Muscle of leg (tissue), 11 donors: ENCODE data around the gene CCND3. TPM values are rescaled to one million over a fixed set of nuclear protein-coding genes. Genes with fewer than 3 reads are reported as not detected.
A peak's percentile ranks its signal among the peaks of the same experiment; 100 is the strongest.

Source experiments
- DNase-seq: peaks from one replicate; pipeline ENCODE4 v3.0.0; 2013
- H3K27ac ChIP-seq: one replicate; pipeline ENCODE4 v1.5.1; 2013; ENCODE audit warnings: mild to moderate bottlenecking, low read length, control low read depth
- H3K27me3 ChIP-seq: one replicate; pipeline ENCODE4 v1.6.1; 2013; ENCODE audit warnings: low read length; ENCODE audit not compliant: control insufficient read depth, insufficient read depth
- H3K36me3 ChIP-seq: one replicate; pipeline ENCODE4 v1.6.1; 2013; ENCODE audit warnings: low read length; ENCODE audit not compliant: control insufficient read depth, insufficient read depth
- H3K4me1 ChIP-seq: one replicate; pipeline ENCODE4 v1.6.1; 2013; ENCODE audit warnings: low read length; ENCODE audit not compliant: control insufficient read depth, insufficient read depth
- H3K4me3 ChIP-seq: one replicate; pipeline ENCODE4 v1.5.1; 2013; ENCODE audit warnings: low read length, control low read depth
- H3K9me3 ChIP-seq: replicated peaks from 2 replicates; pipeline ENCODE4 v1.6.1; 2013; ENCODE audit warnings: low read depth, low read length; ENCODE audit not compliant: control insufficient read depth
- WGBS: methylation state at CpG from one replicate; pipeline ENCODE4 v1.1.5; 2013; ENCODE audit warnings: missing lambda C conversion rate; ENCODE audit not compliant: insufficient coverage; 5-methylcytosine and 5-hydroxymethylcytosine counted together
- polyA plus RNA-seq, 8 donors: library from polyadenylated mRNA; unstranded; fragments of 120-200 nt; gene quantifications; one replicate each; pipeline versions ENCODE4 v1.2.1 to v1.2.3, GENCODE V29; 2013; ENCODE audit warnings: inconsistent platforms in 1 of 8, low replicate concordance in 1 of 8; ENCODE audit not compliant: insufficient read length in 8 of 8, insufficient read depth in 1 of 8
- total RNA-seq: library from RNA; stranded (reverse); fragments of 120-200 nt; gene quantifications from one replicate; pipeline ENCODE4 v1.2.4, GENCODE V29; 2013

The CCND3 gene
- total and polyA plus RNA-seq, 9 donors: 30.2 to 99.9 (median 82.3) TPM

DNA sequence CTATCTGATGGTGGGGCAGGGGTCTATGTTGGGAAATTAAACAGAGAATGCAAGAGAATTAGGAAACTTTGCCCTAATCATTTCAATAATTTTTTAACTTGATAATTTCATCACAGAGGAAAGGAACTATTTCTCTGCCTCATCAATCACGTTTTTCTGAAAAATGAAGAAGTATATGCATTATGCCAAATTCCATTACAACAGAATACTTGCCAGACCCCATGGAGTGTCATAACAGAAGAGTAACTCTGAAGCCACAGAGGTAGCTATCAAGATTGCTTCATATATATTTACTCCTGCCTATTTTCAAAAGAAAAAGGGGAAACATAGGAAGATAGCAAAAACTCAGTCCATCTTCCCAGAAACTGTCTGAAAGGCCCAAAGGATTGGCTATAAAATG, 40.7 kb downstream of the CCND3 start:
- Histone ChIP-seq H3K36me3 (peaks cover 24% of the 10 kb centered on the region), H3K4me3 (no peak overlapping the region), H3K27ac (no peak overlapping the region), H3K9me3 (no peaks in the 10 kb centered on the region), H3K27me3 (no peaks in the 10 kb centered on the region), H3K4me1 (peaks cover 2% of the 10 kb centered on the region)
- WGBS: no CpG with 5 or more reads among the region's 1 CpG
- no peak for DNase-seq

DNA sequence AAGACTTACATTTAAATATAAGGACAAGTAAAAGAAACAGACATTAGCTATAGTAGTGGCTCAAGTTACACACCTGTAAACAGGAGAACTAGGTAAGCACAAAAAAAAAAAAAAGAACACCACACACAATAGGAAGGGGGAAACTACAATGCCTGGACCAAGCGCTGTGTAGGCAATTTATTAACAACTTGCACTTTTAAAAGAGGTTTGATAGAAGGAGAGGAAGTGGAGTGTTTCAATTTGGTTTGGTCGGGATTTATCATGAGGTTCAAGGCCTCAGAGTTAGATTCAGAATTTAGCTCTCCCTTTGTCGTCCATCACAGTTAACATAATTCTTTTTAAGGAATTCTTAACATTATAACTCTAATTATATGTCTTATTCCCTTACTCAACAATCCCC, 45.3 kb downstream of the CCND3 start:
- peak overlapping the region; percentile 93 for H3K27ac ChIP-seq
- peaks cover 14% of the 10 kb centered on the region for H3K4me1 ChIP-seq
- H3K9me3 ChIP-seq: no peaks in the 10 kb centered on the region
- no peak for DNase-seq
- H3K4me3 ChIP-seq: no peak overlapping the region
- peaks cover 2% of the 10 kb centered on the region for H3K27me3 ChIP-seq
- peaks cover 6% of the 10 kb centered on the region for H3K36me3 ChIP-seq
- no CpG with 5 or more reads among the region's 3 CpGs for WGBS

DNA sequence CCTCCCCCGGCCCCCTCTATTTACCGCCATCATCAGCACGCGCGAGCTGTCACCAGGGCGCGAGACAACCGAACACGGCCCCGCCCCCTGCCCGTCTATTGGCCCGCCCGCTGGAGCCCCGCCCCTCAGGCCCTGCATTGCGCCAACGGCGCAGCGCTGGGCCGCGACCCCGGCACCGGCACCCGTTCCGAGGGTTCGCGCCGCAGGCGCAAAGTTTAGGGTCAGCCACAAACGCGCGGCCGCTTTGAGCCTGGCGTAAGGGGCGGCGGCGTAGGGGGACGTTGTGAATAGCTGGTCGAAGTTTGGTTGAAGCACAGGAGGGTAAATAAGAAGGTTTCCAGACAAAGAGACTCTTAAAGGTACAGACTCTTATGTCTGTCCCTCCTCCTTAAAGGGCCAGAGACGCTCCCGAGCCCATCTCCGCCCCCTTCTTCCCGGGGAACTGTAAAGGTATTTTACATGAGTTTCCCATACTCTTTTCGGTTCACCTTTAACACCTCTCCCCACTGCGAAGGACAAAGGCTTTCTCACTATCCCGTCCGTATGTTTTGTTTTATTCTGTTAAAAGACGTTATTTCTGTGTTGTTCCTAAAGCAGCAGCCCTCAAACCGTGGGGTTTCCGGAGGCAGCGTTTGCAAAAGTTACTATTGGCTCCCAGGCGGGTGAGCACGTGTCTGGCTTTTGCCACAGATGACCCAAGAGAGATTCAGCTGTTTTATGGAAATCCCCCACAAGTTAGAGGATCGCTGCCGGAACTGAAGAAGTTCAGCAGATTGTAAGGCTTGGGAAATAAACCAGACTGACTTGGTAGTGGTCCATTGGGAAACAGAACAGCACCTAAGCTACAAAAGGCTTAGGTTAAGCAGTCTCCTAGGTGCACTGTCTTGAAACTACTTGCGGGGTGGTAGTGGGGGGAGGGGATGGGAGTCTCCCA, 46.0 kb downstream of the CCND3 start, which contains the start of gene USP49:
Gene USP49, minus strand, starts transcription at position 76 of the 934 bp plus-strand sequence. CDS start 88,392 bp downstream, outside the sequence.
- peak within 1 kb of the TSS; percentile 91 for H3K4me3 ChIP-seq
- peak; percentile 95 for DNase-seq
- H3K36me3 ChIP-seq: peaks cover 5% of the 10 kb centered on the region
- no peaks in the 10 kb centered on the region for H3K9me3 ChIP-seq
- H3K4me1 ChIP-seq: peaks cover 14% of the 10 kb centered on the region
- peaks cover 2% of the 10 kb centered on the region for H3K27me3 ChIP-seq
- H3K27ac ChIP-seq: peak within 1 kb of the TSS; percentile 93
- under 1% methylated on average over 40 of the region's 55 CpGs for WGBS

DNA sequence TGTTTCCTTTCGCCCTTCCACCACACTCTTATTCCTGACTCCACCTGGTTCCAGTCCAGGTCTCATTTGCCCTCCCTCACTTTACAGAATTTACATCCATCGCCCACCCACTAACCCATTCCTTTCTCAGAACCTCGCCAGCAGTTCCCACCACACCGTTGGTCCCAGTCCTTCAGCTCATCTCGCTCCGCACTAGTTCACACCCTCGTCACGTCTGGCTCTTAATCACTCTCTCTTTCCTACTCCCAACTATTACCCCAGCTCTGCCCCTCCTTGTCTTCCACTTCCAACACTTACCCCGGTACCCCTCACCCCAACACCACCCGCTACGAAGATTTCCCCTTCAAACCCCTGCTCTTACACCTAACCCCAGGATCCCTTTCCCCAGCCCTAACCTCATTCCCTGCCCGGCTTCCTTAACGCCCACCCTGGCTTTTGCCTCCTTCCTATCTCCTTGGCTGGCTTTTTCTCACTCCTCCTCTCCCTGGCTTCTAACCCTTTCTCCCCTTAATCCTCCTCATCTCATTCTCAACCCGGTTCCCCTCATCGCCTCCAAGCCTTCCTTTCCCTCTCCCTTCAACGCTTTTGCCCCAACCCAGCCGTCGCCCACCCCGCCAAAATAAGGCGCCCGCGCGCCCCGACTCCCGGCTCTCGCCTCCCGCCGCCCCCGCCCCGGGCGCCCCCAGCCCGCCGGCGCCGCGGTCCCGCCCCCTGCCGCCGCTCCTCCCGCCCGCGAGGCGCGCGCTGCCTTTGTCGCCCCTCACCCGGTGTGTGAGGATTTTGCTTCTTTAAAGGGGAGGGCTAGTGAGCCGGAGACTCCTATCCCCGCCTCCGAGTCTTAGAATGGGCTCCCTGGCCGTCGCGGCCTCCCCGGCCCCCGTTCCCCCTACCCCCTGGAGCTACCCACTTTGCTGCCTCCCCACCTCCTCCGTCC, 47.0 kb downstream of the CCND3 start:
- H3K27me3 ChIP-seq: peaks cover 2% of the 10 kb centered on the region
- peak overlapping the region; percentile 59 for H3K27ac ChIP-seq
- no peaks in the 10 kb centered on the region for H3K9me3 ChIP-seq
- peak overlapping the region; percentile 91 for H3K4me3 ChIP-seq
- H3K36me3 ChIP-seq: no peaks in the 10 kb centered on the region
- DNase-seq: peak; percentile 22
- under 1% methylated on average over 25 of the region's 56 CpGs for WGBS
- H3K4me1 ChIP-seq: peaks cover 14% of the 10 kb centered on the region

DNA sequence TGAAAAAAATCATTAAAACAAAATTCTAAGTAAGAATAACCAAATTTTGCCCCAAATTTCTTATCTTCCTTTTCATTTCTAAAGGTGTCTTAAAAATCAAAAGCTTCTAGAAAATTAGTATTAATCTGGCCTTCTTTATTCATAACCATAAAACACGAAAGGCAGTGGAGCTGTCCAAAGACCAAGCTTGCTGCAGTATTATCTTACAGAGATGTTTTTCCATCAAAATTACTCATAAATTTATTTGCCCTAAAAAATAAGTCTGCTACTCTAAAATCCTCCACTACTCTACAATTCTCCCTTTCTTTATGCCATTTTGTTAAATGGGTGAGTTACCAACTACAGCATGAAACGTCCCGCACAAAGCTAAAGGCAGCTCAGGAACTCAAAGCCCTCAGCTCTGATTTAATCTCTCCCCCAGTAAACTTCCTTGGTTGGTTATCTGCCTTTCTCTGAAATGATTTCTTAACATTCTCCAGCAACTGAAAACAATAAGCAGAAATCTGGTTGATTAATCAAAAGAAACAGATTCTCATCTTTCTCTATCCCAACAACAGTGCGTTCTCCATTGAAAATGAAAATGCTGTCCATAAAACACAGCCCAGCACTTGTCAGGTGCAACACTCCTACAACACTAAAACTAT, 48.6 kb downstream of the CCND3 start:
- H3K27ac ChIP-seq: no peak overlapping the region
- 46% methylated on average over 1 of the region's 4 CpGs for WGBS

DNA sequence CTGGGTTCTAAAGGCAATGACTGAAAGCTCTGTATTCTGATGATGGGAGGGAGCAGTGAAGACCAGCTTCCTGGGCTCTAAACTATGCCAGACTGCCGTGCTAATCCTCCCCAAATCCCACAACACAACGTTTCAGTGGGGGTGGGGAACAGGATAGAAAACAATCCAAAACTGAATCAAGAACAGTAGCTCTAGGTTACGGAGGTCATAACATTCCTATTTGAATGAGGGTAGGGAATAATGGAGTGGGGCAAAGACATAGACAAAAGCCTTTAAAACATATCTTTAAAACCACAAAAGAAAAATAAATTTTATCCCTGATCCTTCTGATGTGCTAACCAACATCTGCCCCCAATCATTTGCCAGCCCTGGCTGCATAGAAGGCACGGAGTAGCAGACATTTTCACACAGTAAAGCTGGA, 54.3 kb downstream of the CCND3 start:
- no CpG with 5 or more reads among the region's 4 CpGs for WGBS
- no peak for DNase-seq

More for the DNA sequence above, 48.6 kb downstream of the CCND3 start:
- DNase-seq: no peak
- H3K36me3 ChIP-seq: no peaks in the 10 kb centered on the region
- H3K4me1 ChIP-seq: peaks cover 14% of the 10 kb centered on the region
- no peaks in the 10 kb centered on the region for H3K9me3 ChIP-seq
- no peak overlapping the region for H3K4me3 ChIP-seq
- H3K27me3 ChIP-seq: peaks cover 2% of the 10 kb centered on the region

DNA sequence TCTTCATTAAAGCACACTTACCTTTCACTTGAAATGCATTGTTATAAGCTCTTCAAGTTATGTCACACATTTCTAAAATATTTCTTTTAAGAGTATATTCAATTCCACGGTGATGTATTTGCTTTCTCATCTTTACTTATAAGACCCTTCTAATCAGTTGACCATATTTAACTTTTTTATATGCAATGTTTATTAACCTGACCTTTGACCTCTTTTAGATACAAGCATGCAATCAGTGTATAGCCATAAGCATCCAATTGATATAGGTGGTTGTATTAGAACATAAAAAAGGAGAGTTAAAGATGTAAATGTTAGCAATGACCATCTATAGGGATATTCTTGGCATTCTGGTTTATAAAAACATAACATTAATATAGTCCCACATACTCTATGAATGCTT, 55.7 kb downstream of the CCND3 start:
- Histone ChIP-seq H3K27me3 (no peaks in the 10 kb centered on the region), H3K9me3 (no peaks in the 10 kb centered on the region), H3K4me3 (no peak overlapping the region), H3K4me1 (peaks cover 3% of the 10 kb centered on the region), H3K36me3 (no peaks in the 10 kb centered on the region), H3K27ac (no peak overlapping the region)
- no CpG with 5 or more reads among the region's 1 CpG for WGBS
- DNase-seq: no peak

More for the DNA sequence above, 54.3 kb downstream of the CCND3 start:
- Histone ChIP-seq H3K27ac (no peak overlapping the region), H3K4me3 (no peak overlapping the region), H3K4me1 (peaks cover 3% of the 10 kb centered on the region), H3K9me3 (no peaks in the 10 kb centered on the region), H3K36me3 (no peaks in the 10 kb centered on the region), H3K27me3 (no peaks in the 10 kb centered on the region)

DNA sequence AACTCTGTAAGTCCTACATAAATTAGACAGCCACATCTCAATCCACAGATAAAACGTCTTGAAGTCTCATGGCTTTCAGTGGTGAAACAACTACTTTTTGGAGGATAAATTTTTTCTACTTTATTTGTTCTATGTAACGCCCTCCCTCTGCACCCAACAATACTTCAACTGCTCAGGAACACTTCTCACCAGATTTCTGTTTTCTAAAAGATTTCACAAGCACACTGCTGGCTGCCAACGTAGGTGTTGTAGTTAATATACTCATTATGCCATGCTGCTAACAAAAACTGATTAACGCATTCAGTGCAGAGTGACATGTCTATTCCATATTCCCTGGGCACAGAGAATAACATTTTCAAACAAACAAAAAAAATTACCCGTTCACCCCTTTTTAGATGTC, 56.7 kb downstream of the CCND3 start:
- Histone ChIP-seq H3K9me3 (no peaks in the 10 kb centered on the region), H3K36me3 (no peaks in the 10 kb centered on the region), H3K4me3 (no peak overlapping the region), H3K27ac (no peak overlapping the region), H3K4me1 (peaks cover 3% of the 10 kb centered on the region), H3K27me3 (no peaks in the 10 kb centered on the region)
- WGBS: no CpG with 5 or more reads among the region's 5 CpGs
- no peak for DNase-seq
